Nephron (organoid): ENCODE measurements around the gene MRPL27.

ENCODE experiments used
- H3K27ac Mint-ChIP-seq, 3 experiments: 2 replicates each; pipeline ENCODE4 v1.8.0; 2020; ENCODE audit warnings: mixed read lengths in 3 of 3, mild to moderate bottlenecking in 2 of 3, moderate library complexity in 1 of 3
- H3K27me3 Mint-ChIP-seq: 2 replicates; pipeline ENCODE4 v1.8.0; 2021; ENCODE audit warnings: low read depth, mild to moderate bottlenecking, moderate library complexity, mixed read lengths
- H3K36me3 Mint-ChIP-seq: 2 replicates; pipeline ENCODE4 v1.8.0; 2020; ENCODE audit warnings: low read depth, mixed read lengths
- H3K4me1 Mint-ChIP-seq: 2 replicates; pipeline ENCODE4 v1.8.0; 2020; ENCODE audit warnings: mixed read lengths
- H3K4me3 Mint-ChIP-seq, 3 experiments: 2 replicates each; pipeline ENCODE4 v1.8.0; 2020; ENCODE audit warnings: mild to moderate bottlenecking in 3 of 3, mixed read lengths in 3 of 3, moderate library complexity in 2 of 3
- H3K9me3 Mint-ChIP-seq: 2 replicates; pipeline ENCODE4 v1.8.0; 2020; ENCODE audit warnings: mixed read lengths
- TF ChIP-seq, protein P1 (sequence below), 3 experiments: fragments of 200-600 bp; sonication (generic); IDR thresholded peaks; one replicate each; pipeline ENCODE4 v1.5.0; 2021; ENCODE audit warnings: antibody characterized with exemption in 3 of 3; ENCODE audit not compliant: unreplicated experiment in 3 of 3

Gene MRPL27

DNA sequence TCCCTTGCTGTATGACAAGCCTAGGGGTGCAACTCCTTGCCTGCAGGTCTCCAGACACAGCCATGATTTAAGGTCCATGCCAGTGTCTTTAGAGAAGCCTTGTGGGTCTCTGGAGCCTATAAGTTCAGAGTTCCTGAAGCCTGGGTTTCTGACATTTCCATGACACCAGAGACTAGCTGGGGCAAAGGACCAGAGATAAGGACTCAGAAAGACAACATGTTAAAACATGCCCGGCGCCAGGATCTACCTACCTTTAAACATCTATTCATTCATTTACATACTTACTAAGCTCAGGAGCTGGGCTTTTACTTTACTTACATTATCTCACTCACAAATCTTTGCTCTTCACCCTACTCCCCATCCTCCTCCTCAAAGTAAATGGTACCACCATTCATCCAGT is 1.5 kb downstream of the MRPL27 start:
- Mint-ChIP-seq H3K27ac (peak overlapping the region in 1 of 3 experiments; percentile 47), H3K4me1 (peaks cover 21% of the 10 kb centered on the region), H3K9me3 (no peaks in the 10 kb centered on the region), H3K27me3 (no peaks in the 10 kb centered on the region), H3K36me3 (peaks cover 46% of the 10 kb centered on the region), H3K4me3 (peak overlapping the region; percentile 96 to 98 (median 97))
- TF ChIP-seq, protein P1, sequence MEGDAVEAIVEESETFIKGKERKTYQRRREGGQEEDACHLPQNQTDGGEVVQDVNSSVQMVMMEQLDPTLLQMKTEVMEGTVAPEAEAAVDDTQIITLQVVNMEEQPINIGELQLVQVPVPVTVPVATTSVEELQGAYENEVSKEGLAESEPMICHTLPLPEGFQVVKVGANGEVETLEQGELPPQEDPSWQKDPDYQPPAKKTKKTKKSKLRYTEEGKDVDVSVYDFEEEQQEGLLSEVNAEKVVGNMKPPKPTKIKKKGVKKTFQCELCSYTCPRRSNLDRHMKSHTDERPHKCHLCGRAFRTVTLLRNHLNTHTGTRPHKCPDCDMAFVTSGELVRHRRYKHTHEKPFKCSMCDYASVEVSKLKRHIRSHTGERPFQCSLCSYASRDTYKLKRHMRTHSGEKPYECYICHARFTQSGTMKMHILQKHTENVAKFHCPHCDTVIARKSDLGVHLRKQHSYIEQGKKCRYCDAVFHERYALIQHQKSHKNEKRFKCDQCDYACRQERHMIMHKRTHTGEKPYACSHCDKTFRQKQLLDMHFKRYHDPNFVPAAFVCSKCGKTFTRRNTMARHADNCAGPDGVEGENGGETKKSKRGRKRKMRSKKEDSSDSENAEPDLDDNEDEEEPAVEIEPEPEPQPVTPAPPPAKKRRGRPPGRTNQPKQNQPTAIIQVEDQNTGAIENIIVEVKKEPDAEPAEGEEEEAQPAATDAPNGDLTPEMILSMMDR (IDR thresholded peaks at IDR 0.05; ENCODE audit: unreplicated experiment in 3 of 3), result no peak

DNA sequence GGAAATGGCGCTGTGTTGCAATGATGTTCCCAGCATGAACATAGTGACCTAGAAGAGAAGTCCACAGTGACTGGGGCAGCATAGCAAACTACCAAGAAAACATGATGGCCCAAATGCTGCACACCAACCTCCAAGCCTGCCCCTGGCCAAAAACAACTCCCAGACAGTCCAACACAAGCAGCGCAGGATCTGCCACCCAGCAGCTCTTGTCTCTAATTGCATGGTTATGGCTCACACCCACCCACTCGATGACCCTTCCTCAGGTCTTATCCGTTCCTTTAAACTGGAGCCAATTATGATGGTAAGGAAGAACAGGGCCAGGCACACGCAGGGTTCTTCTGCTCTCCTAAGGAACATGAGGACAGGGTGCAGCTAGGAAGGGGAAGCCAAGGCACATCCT is 2.9 kb downstream of the MRPL27 start:
- no peaks in the 10 kb centered on the region for H3K9me3 Mint-ChIP-seq

GRCh38 chr17:50367401-50367800 is 5.6 kb downstream of the MRPL27 start:
- TF ChIP-seq, protein P1 (IDR thresholded peaks at IDR 0.05; ENCODE audit: unreplicated experiment in 3 of 3), result no peak
- Mint-ChIP-seq H3K36me3 (peaks cover 44% of the 10 kb centered on the region), H3K27me3 (no peaks in the 10 kb centered on the region), H3K4me1 (peaks cover 23% of the 10 kb centered on the region), H3K27ac (peak overlapping the region in 1 of 3 experiments; percentile 27), H3K9me3 (no peaks in the 10 kb centered on the region), H3K4me3 (no peak overlapping the region)

More for the DNA sequence above, 2.9 kb downstream of the MRPL27 start:
- H3K4me1 Mint-ChIP-seq, result peaks cover 21% of the 10 kb centered on the region
- H3K36me3 Mint-ChIP-seq, result peaks cover 50% of the 10 kb centered on the region
- no peak overlapping the region for H3K27ac Mint-ChIP-seq
- no peaks in the 10 kb centered on the region for H3K27me3 Mint-ChIP-seq
- H3K4me3 Mint-ChIP-seq, result peak overlapping the region; percentile 52 to 75 (median 57)
- TF ChIP-seq, protein P1 (IDR thresholded peaks at IDR 0.05; ENCODE audit: unreplicated experiment in 3 of 3), result no peak

DNA sequence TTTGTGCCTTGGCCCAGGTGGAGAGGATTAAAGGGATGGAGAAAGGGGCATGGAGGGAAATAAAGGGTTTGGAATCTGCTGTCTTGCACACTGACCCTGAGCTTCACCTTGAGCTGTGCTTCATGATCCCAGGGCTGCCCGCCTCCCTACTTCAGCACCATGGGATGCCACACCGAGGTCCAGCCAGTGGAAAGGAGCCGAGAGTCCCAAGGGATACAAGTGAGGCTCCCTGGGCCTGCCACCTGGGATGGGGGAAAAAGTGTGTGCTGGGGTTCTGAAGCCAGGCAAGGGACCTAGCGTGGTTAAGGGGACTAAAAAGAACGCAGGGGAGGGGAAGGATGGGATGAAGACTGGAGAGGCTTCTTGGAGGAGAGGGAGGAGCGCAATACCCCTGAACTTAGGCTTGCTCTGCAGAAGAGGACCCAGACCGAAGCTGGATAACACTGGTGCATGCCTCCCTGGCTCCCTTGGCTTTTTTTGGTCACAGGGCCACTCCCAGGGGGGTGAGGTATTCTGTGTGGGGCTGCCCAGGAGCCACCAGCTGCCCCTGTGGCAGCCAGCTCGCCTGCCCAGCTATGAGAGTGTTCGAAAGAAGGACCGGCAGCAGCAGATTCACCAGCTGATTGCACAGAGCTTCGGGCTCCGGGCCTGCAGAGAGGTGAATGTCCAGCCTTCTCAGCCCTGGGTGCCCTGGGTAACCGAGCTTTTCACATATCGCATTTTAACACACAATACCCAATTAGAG is 7.2 kb downstream of the MRPL27 start:
- TF ChIP-seq, protein P1 (IDR thresholded peaks at IDR 0.05; ENCODE audit: unreplicated experiment in 3 of 3), result no peak
- Mint-ChIP-seq H3K4me1 (peaks cover 18% of the 10 kb centered on the region), H3K27ac (no peak overlapping the region), H3K9me3 (no peaks in the 10 kb centered on the region), H3K4me3 (no peak overlapping the region), H3K27me3 (no peaks in the 10 kb centered on the region), H3K36me3 (peaks cover 35% of the 10 kb centered on the region)

- Mint-ChIP-seq H3K36me3 (peaks cover 31% of the 10 kb centered on the region), H3K4me1 (peaks cover 18% of the 10 kb centered on the region), H3K4me3 (no peak overlapping the region), H3K9me3 (no peaks in the 10 kb centered on the region), H3K27me3 (no peaks in the 10 kb centered on the region), H3K27ac (no peak overlapping the region)
- TF ChIP-seq, protein P1 (IDR thresholded peaks at IDR 0.05; ENCODE audit: unreplicated experiment in 3 of 3), result no peak
Measured at GRCh38 chr17:50365165-50365564, 7.8 kb downstream of the MRPL27 start.

- Mint-ChIP-seq H3K27ac (no peak overlapping the region), H3K27me3 (no peaks in the 10 kb centered on the region)
Measured at GRCh38 chr17:50364715-50365114, 8.3 kb downstream of the MRPL27 start.

More at GRCh38 chr17:50364715-50365114, 8.3 kb downstream of the MRPL27 start:
- Mint-ChIP-seq H3K9me3 (no peaks in the 10 kb centered on the region), H3K4me3 (no peak overlapping the region), H3K36me3 (peaks cover 27% of the 10 kb centered on the region), H3K4me1 (peaks cover 18% of the 10 kb centered on the region)
- TF ChIP-seq, protein P1 (IDR thresholded peaks at IDR 0.05; ENCODE audit: unreplicated experiment in 3 of 3), result no peak
